Left cardiac atrium (tissue), 2 donors: ENCODE measurements around the gene ZC4H2. TPM values are rescaled to one million over a fixed set of nuclear protein-coding genes. Genes with fewer than 3 reads are reported as not detected.

Experiments
- total RNA-seq, 2 donors: library from RNA; stranded (reverse); fragmentation: NEBNext Ultra II Directional; extraction: Animal tissue kit (Norgen Biotek cat#: 25700); gene quantifications; one replicate each; pipeline ENCODE4 v1.2.1, GENCODE V29; 2021
- donor health status: DM: no; HTN: yes; CAD: no; lungs with severe emphysema.
- donor health status: DM: yes; HTN: yes; CAD: no.

Gene ZC4H2
- total RNA-seq, 2 donors from 2014 or later, result 6.8 to 10.1 TPM

Other genes with a start within 250 kb of the ZC4H2 start
- 1 to 10 TPM in 1 of 2 donors, under 1 TPM in 1; 0.88 to 1.2 TPM for gene ZC3H12B, start 58.4 kb upstream of the ZC4H2 start, total RNA-seq